ENCODE results near the gene PCNX1.
"Not testable (repeated sequence)": the region's sequence is repeated elsewhere in the genome, so short reads cannot be mapped to it uniquely, and the experiment has no call there.

The PCNX1 gene

DNA sequence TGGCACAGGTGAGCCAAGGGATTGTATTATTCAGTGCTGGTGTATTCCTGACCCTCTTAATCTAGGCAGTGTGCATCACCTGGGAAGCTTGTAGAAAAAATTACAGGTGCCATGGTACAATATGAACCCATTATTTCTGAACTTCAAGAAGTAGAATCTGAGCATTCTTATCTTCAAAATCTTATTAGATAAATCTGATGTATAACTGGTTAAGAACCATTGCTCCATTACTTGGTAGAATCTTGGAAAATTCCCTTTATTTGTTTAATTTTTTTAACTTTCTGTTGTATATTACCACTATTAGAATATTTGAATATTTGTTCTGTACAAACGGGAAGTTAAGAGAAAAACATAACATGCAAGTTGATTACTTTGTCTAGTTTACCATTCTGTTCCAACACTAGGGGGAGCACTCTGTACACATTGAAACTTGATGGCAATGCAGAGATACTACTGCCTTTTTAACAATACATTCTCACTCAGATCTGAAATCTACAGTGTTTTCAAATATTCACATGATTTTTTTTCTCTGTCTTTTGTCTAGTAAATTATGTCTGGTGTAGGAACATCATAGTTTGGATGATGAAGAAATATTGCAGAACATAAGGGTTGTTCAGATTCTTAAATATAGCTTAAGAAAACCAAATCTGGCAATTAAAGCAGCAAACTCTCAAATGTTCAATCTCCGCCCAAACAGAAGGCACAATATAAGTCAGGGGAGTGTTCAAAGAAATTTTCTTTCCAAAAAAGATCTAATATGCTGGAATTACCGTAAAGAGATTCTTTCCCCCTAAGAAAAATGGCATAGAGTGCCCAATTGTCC lies 196.6 kb downstream of the PCNX1 start:
- peak; percentile 5 for DNase-seq

DNA sequence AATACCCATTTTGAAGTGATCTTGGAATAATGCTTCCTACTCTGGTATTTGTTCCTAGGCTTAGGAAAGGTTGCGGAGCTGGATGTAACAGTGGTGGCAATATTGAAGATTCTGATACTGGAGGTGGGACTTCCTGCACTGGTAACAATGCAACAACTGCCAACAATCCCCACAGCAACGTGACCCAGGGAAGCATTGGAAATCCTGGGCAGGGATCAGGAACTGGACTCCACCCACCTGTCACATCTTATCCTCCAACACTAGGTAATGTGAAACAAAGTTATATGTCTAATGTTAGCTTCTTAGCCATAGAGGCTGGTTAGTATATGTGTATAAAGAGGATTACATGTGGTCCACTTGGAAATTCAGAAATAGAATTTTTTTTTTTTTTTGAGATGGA lies 197.9 kb downstream of the PCNX1 start:
- DNase-seq: no peak

DNA sequence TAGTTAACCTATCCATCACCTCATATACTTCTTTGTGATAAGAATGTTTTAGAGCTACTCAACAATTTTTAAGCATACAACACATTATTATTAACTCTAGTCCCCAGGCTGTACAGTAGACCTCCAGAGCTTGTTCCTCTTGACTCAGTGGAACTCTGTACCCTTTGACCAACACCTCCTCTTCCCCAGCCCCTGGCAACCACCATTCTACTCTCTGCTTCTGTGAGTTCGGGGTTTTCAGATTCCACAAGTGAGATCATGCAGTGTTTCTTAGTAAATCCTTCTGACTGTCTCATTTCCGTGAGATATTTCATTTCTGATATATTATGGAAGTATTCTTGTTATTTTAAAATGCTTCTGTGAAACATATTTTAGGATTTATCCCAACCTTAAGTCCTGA lies 200.7 kb downstream of the PCNX1 start:
- DNase-seq: no peak

DNA sequence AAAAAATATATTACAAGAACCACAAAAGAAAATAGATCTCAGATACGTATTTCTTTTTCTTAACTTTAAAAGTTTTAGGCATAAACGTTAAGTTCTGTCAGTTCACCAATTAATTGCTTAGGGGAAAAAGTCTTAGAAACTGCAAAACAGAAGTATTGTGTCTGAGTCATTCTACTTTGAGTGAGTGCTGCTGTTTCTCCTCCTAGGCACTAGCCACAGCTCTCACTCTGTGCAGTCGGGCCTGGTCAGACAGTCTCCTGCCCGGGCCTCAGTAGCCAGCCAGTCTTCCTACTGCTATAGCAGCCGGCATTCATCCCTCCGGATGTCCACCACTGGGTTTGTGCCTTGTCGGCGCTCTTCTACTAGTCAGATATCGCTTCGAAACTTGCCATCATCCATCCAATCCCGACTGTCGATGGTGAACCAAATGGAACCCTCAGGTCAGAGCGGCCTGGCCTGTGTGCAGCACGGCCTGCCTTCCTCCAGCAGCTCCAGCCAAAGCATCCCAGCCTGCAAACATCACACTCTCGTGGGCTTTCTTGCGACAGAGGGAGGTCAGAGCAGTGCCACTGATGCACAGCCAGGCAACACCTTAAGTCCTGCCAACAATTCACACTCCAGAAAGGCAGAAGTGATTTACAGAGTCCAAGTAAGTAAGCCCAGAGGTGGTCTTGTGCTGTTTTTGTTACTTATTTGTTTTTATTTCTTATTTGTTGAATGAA lies 201.3 kb downstream of the PCNX1 start:
- DNase-seq: no peak

DNA sequence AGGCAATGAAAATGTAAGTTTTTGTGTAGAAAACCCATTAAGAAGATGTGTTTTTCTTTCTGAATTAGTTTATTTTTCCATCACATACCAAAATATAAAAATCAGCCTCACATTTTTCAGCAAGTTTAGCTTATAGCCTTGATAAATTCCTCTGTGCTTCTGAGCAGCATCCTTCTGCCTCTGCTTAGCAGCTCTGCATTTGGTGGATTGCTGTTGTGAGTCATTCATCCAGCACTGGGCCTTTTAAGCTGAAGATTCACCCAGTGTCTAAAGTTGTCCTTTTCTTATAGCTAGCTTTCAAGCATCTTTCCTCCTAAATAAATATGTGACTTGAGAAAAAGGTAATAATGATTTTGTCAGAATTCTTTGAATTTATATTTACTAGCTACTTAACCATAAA lies 206.1 kb downstream of the PCNX1 start:
- no peak for DNase-seq

DNA sequence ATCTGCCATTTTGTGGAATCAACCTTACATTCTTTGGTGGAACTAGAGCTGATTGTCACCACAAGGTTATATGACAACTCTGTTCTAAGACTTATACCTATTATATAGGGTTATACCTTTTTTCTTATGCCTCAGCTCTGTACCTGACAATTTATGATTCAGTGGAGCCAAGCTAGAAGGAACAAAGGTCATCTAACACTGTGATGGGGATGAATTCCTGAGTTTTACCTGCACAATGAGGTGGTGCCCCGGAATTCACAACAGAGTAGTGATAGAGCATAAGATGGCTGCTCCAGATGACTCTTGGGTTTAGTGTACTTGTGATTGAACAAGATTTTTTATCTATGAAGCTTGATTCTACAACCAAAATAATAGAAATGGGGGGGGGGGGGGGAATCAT lies 207.3 kb downstream of the PCNX1 start:
- DNase-seq: no peak

DNA sequence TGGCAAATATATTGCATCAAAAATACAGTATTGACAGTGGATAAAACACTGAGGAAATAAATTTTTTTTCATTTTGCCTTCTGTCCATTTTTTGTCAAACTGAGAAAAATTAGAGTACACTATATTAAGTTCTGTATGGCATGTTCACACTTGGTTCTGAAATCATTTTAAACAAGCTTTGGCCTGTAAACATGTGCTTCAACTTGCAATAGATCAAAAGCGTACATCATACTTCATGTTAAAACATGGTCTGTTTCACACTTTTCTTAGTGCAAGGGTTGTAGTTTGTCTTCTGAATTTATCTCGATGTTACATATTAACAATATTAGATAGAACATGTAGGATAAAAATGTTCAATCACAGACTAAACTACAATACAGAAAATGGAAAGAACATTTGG lies 208.0 kb downstream of the PCNX1 start:
- no peak for DNase-seq

DNA sequence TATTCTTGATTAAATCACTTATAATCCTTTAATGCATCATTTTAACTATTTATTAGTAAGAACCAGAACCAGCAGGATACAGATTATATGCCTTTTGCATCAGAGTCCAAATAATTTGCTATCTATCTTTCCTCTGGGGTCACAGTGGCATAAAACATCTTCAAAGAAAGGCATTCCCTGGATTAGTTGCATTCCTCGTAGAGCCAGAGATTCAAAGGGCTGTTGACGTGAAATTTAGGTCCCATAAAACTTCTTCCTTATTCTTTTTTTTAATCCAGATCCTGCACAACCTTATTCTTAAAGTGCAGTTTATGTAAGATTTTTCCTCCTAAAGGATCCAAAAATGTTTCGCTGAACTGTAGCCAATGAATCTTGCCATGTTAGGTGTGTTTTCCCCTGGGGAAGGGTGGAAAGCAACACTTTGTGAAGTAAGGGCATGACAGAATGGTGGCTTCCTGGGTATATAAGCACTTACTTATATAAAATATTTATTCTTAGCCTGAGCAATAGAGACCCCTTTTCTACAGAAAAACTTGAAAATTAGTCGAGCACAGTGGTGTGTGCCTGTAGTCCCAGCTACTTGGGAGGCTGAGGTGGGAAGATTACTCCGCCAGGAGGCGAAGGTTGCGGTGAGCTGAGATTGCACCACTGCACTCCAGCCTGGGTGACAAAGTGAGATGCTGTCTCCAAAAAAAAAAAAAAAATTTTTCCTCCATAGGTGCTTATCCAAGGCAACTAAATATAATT lies 208.7 kb downstream of the PCNX1 start:
- no peak for DNase-seq

DNA sequence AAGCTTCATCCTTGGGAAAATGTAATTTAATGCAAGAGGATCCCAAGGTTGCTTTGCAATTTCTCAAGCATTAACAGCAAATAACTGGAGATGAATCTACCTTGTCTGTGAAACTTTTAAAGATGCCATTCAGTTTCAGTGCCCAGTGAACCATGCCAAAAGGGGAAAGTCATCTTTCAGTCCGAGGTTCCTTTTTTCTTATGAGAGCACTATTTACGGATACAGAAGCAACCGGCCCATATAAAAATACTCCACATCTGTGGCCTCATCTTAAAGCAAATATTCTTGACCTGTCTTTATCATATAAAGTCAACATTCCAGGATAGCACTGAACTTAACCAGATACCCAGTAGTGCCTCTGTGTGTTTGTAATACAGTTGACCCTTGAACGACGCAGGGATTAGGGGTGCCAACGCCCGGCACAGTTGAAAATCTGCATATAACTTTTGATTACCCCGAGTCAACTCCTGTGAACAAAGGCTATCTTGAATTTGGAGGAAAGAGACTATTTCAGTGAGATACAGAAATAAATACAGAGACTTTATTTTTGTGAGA lies 209.4 kb downstream of the PCNX1 start:
- no peak for DNase-seq

DNA sequence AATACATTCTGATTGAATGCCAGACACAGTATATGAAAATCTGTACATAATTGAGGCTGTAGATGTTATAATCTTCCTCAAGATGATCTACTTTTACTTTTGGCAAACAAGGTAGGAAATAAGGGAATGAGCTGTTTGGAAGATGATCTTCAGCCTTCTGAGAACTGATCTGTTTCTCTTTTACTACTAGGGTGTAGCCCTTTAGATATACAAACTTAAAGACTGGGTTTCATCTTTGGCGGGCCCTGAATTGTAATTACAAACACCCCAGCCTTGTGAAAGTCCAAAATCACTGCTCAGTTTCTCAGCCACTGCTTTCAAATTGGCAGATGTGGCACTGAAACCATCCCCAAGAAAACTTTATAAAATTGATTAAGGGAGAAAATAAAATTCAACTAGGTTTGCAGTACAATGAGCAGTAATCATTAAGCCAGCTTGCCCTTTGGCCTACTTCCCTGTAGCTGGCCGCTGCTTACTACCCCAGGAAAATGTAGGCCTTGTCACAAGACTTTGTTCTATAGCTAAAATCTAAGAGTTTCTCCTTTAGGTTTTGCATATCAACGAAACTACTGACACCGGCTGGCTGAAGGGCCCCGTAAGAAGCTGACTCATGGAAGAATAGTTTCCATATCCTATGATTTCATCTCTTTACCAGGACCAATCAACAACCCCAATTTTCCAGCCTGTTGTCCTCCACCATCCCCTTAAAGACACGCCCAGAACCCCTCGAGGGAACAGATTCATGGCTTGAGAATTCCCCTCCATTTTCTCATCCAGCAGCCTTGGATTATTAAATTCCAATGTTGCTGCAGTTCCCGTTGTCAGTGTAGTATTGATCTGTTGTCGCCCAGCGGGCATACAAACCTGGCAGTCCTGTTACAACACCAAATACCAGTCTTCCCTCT lies 210.8 kb downstream of the PCNX1 start:
- no peak for DNase-seq

DNA sequence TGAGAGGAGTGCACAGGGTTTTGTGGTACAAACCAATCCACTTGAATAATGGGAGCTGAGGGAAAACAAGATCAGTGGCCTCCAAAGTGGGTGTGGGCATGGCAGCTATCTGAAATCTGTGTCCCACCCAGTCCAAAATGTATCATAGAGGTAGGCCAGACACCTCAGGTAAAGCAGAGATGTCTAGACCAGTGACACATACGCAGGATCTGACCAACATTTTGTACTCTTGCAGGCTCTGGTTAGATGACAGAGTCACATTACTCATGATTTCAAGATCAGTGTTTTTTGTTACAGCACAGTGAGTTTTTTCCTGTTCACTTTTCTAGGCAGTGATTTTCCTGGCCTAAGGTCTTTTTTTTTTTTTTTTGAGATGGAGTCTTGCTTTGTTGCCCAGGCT lies 211.8 kb downstream of the PCNX1 start:
- DNase-seq: no peak

DNA sequence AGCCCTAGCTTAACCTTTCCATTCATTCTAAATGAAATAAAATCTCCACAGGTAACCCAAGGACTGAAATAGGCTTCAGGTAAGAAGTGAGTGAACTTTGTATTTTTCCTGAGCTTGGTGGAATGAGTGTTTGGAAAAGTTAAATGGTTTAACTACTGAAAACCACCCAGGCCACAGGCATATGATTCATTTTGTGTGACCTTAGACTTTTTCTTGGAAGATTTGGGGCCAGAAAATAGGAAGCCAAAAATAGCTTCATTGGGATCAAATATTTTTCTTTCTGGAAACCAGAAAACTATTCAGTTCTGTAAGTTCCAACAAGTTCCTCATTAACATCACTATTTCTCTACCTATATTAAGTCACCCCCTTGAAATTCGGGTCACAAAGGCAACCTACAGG lies 212.6 kb downstream of the PCNX1 start:
- DNase-seq: no peak

DNA sequence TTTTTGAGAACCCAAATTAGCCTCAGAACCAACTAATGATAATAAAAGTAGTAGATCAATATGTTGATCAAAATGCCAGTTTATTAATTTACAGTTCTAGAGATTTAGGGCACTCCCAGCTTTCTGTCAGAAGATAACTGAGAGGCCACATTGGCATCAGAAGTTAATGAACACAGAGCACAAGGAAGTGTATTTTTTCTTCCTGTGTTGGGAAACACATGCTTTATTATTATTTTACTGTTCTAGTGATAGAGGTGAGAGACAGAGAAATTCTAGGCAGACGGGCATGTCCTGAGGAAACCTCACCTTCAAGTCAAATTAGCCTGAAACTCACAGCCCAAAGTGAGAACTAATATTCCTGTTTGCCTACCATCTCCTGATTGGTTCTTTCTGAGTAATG lies 213.7 kb downstream of the PCNX1 start:
- DNase-seq: no peak

DNA sequence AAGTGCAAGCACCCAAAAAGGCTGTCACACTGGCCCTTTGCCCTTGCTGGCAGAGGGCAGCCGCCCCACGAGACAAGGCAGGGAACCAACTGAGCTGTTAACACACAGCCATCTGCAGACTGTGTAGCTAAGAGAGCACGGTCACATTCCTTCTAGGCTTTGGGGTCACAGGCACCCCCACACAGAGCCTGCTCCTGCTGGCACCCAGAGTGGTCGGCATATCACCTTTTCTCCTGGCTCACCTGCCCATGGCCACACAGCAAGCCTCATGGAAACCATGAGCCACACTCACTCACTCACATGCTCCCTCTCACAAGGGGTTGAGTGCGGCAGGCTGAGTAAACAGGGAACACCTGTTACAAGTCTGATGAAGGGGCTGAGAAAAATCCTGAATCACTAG lies 214.5 kb downstream of the PCNX1 start:
- DNase-seq: no peak

DNA sequence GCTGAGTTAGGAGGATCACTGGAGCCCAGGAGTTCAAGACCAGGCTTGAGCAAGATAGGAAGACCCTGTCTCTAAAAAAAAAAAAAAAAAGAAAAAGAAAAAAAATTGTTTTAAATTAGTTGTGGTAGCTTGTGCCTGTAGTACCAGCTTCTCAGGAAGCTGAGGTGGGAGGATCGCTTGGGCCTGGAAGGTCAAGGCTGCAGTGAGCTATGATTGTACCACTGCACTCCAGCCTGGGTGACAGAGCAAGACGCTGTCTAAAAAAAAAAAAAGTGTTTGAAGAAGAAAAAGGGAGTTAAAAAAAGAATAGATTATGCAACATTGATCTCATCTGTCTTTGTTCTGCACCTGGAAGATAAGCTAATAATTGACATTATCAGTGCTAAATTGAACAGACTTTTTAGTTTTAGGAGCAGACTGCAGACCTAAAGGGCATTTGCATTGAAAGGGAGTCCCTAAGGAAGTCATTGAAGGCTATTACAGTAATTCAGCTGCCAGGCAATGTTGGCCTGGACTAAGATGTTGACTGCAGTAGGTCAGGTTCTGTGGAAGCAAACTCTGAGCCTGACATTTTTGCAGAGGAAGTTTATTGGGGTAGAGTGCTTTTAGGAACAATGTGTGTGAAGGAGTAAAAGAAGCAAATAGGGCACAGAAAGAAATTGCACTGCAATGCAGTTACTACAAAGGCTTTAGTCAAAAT lies 215.8 kb downstream of the PCNX1 start:
- no peak for DNase-seq

DNA sequence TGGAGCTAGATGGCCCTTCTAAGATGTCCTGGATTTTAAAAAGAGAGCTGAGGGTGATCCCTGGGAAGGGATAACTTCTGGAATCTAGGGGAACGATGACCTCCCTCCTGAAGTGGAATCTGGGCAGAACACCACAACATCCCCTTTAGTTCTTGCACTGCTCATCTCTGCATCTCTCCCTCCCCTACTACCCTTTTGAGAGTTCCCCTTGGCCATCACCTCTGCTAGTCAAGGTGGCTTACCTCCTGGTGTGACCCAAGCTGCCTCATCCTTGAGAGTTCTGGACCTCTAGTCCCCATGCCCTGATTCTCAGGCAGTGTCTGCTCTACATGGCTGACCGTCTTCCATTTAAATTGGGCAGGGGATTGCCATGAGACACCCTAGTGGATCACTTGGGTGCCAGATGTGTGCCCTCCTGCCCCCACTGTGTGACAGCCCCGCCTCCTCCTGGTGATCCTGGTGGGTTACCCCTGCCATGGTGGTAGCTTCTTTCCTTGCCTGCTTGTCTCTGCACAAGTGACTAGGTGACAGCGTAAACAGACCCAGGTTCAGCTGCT lies 216.4 kb downstream of the PCNX1 start:
- DNase-seq: no peak

DNA sequence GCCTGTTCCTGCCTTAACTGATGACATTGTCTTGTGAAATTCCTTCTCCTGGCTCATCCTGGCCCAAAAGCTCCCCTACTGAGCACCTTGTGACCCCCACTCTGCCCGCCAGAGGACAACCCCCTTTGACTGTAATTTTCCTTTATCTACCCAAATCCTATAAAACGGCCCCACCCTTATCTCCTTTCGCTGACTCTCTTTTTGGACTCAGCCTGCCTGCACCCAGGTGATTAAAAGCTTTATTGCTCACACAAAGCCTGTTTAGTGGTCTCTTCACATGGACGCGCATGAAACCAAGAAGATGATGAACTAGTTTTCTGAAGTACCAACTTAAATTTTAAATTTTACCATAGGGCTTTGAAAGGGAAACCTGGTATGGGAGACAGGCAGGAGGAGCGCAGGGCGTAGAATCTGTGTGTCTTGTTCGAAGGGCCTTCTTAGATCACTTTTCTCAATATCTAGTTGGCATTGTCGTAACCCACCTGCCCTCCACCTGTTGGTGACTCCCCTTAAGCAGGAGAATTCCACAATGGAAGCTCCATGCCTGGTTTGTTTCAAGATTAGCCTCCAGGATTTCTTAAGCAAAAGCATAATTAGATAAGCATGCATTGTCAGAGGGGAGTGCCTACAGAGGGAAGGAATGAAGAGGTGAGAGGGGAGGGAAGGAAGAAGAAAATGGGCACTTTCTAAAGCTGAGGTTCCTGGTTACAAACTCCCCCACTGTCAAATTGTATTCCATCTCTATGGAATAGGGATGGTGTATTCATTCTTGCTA lies 222.6 kb downstream of the PCNX1 start:
- not testable (repeated sequence) for DNase-seq

DNA sequence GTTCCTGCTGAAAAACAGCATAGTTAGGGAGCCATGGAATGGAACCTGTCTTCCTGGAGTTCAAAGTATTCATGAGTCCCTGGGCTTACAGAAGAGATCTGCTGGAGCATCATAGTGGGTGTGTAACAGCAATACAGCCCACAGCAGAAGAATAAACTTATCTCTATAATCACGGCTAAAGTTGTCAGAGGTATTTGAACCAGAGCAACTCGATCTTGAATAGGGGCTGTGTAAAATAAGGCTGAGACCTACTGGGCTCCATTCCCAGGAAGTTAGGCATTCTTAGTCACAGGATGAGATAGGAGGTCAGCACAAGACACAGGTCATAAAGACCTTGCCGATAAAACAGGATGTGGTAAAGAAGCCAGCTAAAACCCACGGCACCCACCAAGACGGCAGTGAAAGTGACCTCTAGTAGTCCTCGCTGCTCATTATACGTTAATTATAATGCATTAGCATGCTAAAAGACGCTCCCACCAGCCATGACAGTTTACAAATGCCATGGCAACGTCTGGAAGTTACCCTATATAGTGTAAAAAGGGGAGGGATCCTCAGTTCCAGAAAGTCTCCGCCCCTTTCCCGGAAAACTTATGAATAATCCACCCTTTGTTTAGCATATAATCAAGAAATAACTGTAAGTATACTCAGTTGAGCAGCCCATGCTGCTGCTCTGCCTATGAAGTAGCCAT lies 223.4 kb downstream of the PCNX1 start:
- no peak for DNase-seq

DNA sequence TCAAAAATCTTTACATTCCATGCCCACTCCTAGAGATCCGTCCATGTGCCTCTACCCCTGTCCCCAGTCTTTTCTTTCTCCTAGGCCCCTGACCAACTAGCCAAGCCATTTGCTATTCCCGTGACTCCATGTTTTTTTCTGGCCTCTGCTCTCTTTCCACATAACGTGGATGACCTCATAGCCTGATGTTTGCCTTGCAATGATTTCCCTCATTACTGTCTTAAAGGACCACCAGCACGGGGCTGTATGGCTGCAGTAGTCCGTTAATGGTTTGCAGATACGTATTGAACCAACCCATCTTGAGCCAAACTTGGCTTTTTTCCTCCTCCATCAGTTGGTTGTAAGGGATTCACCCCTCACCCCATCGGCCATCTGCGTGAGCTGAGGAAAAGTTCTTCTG lies 226.0 kb downstream of the PCNX1 start:
- no peak for DNase-seq

DNA sequence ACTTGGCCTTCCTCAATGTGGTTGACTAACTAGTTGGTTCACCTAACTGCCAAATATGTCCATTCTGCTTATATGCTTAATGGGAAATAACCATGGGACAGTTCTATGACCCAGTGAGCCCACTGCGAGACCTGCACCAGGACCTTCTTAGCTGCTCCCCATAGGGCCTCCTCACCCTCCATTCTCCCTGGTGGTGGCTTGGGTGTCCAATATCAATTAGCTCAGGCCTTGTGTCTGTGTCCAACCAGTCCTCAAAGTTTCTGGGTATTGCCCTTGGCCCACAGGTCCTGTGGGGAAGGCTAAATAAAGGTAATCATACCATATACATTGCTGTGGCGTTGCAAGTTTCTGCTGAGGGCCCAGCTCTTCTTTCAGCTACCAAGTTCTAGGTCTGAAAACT lies 228.2 kb downstream of the PCNX1 start:
- no peak for DNase-seq
